NT2/D1 (cell line): ENCODE data around the gene MAP2K3.

Experiments
- SUZ12 ChIP-seq: IDR thresholded peaks from 2 replicates; pipeline ENCODE4 v1.6.1; 2011; ENCODE audit not compliant: insufficient read length, insufficient read depth; ENCODE audit errors: extremely low read depth
- YY1 ChIP-seq: IDR thresholded peaks from 2 replicates; pipeline ENCODE4 v1.6.1; 2011; ENCODE audit not compliant: insufficient read length, insufficient read depth

DNA sequence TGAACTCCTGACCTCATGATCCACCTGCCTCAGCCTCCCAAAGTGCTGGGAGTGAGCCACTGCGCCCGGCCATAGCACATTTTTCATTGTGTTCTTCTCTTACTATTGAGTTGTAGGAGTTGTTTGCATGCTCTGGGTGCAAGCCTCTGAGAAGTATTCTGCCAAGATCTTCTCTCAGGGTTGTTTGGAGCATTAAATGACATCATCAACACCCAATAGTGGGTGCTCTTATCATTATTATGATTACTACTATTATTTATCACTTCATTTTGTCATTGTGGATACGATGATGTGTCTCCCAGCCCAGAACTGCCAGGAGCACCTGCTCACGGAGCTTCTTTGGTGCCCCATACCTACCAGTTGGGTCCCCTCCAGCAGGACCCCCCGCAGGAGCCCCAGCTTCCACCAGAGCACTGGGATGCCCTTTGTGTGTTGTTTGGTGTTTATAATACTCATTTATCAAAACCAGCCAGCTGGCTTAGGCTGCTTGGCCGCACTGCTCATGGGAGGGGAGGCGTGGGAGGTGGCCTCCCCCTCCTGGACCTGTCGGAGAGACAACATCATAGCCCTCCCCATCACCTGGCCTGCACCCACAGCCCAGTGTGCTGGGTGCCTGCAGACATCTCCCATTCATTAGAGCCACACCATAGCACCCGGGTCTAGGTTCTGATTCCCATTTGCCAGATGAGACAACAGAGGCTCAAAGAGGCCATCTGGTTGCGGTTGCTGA is 12.9 kb upstream of the MAP2K3 start:
- TF ChIP-seq YY1 (no peak), SUZ12 (no peak)
